Lower leg skin (tissue), 3 donors: Measurements from ENCODE around the gene RAB43.

Experiments used
- CTCF ChIP-seq, 3 donors: fragments of 450-650 bp; IDR thresholded peaks; one replicate each; pipeline ENCODE4 v1.5.1; 2016; ENCODE audit warnings: antibody characterized with exemption in 3 of 3, mild to moderate bottlenecking in 3 of 3, moderate library complexity in 2 of 3
- POLR2A ChIP-seq, 2 donors: fragments of 450-650 bp; IDR thresholded peaks; one replicate each; pipeline ENCODE4 v1.6.1; 2016 to 2017; ENCODE audit warnings: antibody characterized with exemption in 2 of 2, mild to moderate bottlenecking in 1 of 2, moderate library complexity in 1 of 2

GRCh38 chr3:129057249-129057648, 64.4 kb downstream of the RAB43 start:
- TF ChIP-seq POLR2A (IDR thresholded peaks at IDR 0.05) (no peak), CTCF (IDR thresholded peaks at IDR 0.05) (no peak)
